Measurements from ENCODE around the gene LMF1. TPM values are rescaled to one million over a fixed set of nuclear protein-coding genes. Genes with fewer than 3 reads are reported as not detected.

The LMF1 gene
- polyA plus RNA-seq, 1 donor, result 18.7 TPM

DNA sequence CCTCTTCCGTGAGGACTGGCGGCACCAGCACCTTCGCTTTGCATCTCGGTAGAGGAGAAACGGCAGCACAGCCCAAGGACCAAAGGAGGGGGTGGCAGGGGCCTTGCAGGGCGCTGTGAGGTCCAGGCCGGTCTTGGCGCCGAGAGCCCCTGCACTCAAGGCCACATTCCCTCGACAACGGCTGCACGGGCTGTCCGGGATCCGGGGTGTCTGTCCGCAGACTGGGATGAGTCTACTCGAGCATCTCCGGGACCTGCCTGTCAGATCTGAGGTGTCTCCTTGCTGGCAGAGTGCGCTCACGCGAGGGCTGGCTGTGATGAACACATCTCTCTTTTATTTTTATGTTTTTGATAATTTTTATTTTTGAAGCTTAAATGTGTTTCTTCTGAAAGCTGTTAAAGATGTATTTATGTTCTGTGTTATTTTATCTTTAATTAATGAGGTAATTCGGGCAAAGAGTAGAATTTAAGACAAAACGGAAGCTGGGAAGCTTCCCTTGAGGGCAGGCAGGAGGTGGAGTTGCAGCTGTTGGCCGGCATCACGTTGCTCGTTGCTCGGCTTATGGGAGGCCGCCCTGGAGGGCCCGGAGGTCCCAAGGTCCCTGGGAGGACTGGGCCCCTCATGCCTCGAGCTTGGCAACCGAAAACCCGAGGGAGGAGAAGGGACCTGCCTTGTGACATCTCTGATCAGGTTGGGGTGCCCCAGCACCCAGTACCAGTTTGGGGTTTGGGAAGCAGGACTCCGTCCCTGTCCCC lies 15.0 kb upstream of the LMF1 start:
- DNase-seq, result no peak

DNA sequence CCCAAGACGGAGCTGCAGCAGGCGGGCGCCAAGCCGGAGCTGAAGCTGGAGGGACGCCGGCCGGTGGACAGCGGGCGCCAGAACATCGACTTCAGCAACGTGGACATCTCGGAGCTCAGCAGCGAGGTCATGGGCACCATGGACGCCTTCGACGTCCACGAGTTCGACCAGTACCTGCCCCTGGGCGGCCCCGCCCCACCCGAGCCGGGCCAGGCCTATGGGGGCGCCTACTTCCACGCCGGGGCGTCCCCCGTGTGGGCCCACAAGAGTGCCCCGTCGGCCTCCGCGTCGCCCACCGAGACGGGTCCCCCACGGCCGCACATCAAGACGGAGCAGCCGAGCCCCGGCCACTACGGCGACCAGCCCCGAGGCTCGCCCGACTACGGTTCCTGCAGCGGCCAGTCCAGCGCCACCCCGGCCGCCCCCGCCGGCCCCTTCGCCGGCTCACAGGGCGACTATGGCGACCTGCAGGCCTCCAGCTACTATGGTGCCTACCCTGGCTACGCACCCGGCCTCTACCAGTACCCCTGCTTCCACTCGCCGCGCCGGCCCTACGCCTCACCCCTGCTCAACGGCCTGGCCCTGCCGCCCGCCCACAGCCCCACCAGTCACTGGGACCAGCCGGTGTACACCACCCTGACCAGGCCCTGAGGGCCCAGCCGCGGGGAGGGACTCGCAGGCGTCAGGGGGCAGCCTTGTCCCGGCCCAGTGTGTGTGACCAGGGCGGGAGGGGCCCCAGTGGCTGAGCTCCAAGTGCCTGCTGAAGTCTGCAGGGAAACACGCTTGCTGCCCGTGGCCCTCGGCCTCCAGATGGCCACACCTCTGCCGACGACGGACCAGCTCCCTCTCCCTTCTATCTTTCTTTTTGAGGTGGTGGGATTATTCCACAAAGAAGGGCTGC lies 14.2 kb upstream of the LMF1 start:
- DNase-seq, result no peak

DNA sequence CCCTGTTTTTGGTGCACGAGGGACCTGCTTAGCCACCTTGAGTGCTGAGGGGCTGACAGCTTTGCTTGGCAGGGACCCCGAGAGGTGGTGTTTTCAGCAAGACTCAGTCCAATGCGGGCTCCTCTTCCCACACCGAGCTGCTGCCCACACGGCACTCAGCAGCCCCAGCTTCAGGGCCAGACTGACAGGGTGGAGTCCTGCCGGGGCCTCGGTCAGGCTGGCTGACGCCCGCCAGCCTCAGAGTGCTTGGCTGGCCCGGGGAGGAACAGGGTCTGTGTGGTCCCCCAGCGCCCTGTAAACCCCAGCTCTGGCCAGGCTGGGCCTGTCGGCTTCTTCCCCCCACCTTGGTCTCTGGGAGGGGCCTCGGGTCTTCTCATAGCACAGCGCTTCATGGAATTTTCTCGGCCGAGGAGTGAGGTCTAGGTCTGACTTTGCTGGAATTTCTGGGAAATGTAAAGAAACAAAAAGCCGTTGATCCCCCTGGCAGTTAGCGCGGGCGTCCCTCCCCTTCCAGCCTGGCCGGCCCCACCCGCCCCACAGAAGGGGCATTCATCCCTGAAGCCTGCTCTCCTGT lies 13.4 kb upstream of the LMF1 start:
- no peak for DNase-seq

DNA sequence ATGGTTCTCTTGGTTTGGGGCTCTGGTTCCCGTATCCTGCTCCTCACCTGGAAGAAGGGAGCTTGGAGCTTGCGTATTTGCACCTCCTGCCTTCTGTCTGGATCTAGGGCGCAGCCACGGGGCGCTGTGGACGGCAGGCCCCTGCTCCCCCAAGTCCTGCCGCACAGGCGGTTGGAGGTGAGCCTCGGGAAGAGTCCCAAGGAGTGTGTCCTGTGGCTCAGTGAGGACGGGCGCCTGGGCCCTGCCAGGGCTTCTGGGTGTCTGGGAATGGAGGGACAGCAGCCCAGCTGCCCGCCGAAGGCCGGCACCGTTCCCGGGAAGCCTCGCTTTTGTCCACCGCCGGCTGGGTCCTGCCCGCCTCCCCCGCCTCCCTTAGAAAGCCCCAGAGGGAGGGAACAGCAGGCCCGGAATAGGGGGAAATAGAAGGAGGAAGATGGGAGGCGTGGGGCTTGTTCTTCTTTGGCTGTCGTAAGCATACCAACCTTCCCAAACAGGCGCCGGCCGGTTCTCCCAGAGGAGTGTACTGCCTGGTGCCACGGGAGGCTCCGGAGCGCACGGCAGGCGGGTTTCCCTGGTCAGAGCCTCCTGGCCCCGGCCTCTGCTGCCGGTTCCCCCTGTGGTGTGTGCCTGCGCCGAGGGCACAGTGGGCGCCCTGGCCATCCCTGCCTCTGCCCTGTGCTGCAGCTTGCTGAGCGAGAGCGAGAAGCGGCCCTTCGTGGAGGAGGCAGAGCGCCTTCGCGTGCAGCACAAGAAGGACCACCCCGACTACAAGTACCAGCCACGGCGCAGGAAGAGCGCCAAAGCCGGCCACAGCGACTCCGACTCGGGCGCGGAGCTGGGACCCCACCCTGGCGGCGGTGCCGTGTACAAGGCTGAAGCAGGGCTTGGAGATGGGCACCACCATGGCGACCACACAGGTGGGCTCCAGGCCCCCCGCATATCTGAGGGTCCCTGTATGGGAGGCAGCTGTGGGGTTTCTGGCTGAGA lies 12.6 kb upstream of the LMF1 start:
- no peak for DNase-seq

- no peak for DNase-seq
Measured at GRCh38 chr16:982145-983043, 11.6 kb upstream of the LMF1 start.

DNA sequence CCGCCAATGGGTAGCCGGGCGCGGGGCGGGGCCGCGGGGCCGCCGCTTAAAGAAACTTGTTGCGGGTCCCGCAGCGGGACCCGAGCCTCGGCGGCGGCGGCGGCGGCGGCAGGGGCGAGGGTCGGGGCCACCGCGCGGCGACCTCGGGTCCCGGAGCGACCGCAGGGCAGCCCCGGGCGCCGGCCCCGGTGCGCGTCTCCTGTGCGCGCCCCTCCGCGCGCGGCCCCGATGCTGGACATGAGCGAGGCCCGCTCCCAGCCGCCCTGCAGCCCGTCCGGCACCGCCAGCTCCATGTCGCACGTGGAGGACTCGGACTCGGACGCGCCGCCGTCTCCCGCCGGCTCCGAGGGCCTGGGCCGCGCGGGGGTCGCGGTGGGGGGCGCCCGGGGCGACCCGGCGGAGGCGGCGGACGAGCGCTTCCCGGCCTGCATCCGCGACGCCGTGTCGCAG lies 10.9 kb upstream of the LMF1 start, which contains the start of gene SOX8:
SOX8 (plus strand) TSS at position 76 of the 450 bp plus-strand sequence; CDS start at position 229, 153 bp downstream.
- DNase-seq, result no peak

- DNase-seq, result no peak
Measured at GRCh38 chr16:980595-980854, 9.7 kb upstream of the LMF1 start.

DNA sequence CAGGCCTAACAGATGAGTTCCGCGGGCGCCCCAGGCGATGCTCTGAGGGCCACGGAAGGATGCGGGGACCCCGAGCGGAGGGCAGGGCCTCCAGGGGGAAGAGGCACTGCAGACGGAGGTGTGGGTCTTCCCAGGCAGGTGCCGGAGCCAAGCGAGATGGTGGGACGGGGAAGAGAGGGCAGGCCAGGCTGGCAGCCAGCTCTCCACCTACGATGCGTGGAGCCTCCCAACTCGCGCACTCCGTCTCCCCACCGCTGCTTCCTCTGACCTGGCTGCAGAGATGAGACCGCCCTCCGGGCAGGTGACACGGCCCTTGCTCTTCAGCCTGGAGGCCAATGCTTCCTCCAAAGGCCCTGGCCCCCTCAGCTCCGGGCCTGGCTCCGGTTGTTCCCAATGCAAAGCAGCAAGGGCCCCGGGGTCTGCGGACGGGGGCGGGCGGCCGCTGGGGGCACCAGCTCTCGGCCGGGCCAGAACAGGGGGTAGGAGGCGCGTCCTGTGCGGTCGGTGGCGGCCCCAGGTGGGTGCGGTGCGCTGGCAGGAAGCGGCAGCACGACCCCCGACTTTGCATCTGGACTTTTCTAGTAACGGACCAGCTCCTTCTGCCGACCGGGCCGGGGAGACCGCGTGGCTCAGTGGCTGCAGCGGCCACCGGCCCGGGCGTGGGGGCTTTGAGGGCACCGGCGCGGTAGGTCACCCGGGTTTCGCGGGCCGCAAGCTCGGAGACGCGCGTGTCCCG lies 9.2 kb upstream of the LMF1 start:
- DNase-seq, result no peak

GRCh38 chr16:979147-979546 lies 8.4 kb upstream of the LMF1 start:
- DNase-seq, result no peak

- no peak for DNase-seq
Measured at GRCh38 chr16:978403-978802, 7.6 kb upstream of the LMF1 start.

- DNase-seq, result no peak
Measured at GRCh38 chr16:977896-978295, 7.1 kb upstream of the LMF1 start.

- DNase-seq, result no peak
Measured at GRCh38 chr16:977081-977701, 6.4 kb upstream of the LMF1 start.

DNA sequence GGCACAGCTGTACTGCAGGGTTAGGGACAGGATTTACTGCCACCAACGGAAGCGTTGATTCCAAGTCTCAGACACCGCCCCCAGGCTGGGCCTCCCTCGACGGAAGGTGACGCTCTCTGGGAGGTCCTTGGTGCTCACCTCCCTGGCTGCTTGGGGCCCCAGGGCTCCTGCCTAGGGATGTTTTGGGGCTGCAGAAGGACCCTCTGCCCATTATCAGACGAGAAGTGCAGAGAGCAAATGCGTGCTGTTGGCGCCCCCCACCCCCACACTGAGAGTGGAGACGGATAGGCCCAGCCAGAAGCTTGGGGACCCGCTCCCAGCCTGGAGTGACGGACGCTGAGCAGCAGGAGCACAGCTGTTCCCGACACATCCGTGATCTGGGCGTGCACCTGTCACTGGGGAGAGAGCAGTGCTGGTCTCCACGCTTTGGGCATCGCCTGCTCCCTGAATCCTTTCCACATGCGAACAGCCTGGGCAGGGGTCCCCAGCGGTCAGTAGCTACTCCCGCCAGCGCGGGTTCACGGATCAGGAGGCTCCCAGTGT lies 5.7 kb upstream of the LMF1 start:
- no peak for DNase-seq

DNA sequence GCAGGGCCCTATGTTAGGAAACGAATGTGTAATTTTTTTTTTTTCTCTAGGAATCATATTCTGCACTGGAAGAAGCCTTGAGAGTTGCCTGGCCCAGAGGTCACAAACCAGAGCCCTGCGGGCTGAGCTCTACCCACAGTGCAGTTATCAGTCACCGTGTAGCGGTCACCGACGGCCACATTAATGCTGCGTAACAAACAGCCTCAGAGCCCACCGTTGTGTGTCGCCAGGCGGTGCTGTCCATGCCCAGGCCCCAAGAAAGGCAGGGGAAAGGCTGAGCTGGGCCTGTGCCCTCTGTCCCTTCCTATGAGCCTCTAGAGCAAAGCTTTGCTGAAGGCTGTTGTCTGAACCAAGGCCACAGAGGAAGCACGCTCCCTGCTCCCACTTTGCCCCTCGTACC lies 4.5 kb upstream of the LMF1 start:
- DNase-seq, result no peak

DNA sequence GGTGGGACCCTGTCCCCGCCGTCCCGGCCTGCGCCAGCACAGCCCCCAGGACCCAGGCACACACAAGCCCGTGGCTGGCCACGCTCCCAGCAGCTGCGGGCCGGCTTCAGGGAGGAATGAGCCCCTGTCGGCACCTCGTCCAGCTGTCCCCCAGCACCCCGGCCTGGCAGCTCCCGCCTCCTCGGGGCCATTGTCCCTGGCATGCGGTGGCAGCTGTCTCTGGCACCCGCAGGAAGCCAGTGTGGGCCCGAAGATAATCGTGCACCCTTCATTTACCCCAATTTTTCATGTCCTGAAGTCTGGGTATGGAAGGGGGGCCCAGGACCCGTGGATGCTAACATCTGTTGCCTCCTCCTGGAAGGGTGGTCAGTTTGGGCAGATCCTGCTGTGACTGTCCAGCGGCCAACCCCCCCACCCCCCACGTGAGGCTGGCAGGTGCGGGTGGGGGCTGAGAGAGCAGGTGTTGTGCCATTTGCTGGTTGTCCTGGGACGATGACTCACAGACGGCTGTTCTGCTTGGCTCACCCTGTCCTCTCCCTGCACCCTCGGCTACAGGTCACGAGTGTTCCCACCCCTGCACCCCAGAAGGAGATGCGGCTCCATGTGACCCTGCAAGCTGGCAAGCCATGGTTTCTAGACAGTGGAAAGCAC lies 4.0 kb upstream of the LMF1 start:
- DNase-seq, result no peak

DNA sequence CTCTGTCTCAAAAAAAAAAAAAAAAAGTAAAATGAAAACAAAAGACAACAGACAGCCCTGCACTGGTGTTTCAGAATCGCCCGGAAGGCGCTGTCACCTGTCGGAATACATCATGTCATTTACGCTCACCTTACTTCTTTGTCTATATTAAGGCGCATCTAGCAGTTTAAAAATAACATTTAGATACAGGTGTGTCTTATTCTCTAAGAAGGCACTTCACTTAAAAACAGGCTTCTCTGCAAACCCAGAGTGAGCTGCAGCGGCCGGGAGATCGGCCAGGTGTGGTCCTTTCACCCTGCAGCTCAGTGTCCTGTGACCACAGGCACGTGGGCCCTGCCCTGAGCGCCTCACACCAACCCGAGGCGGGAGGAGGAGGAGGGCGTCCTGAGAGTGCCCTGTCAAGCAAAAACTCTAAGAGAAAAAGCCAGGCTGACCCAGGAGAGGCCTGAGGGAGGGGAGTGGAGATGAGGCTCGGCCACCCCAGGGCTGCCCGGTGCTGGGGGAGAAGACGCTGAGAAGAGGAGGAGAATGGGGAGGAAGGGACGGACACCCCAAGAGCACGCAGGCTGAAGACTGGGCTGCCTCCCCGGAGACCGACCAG lies 3.3 kb upstream of the LMF1 start:
- DNase-seq, result no peak

GRCh38 chr16:973366-973765 lies 2.6 kb upstream of the LMF1 start:
- DNase-seq, result no peak

GRCh38 chr16:972316-973002 lies 1.7 kb upstream of the LMF1 start:
- no peak for DNase-seq
